SKM-1 (cell line): Measurements from ENCODE around the gene LRIF1.
"Not testable (repeated sequence)": the region's sequence is repeated elsewhere in the genome, so short reads cannot be mapped to it uniquely, and the experiment has no call there.

Experiments
- DNase-seq: peaks from one replicate; lab custom pipeline; 2025; ENCODE audit not compliant: unreplicated experiment; lab: John Stamatoyannopoulos, UW

LRIF1 gene, protein sequence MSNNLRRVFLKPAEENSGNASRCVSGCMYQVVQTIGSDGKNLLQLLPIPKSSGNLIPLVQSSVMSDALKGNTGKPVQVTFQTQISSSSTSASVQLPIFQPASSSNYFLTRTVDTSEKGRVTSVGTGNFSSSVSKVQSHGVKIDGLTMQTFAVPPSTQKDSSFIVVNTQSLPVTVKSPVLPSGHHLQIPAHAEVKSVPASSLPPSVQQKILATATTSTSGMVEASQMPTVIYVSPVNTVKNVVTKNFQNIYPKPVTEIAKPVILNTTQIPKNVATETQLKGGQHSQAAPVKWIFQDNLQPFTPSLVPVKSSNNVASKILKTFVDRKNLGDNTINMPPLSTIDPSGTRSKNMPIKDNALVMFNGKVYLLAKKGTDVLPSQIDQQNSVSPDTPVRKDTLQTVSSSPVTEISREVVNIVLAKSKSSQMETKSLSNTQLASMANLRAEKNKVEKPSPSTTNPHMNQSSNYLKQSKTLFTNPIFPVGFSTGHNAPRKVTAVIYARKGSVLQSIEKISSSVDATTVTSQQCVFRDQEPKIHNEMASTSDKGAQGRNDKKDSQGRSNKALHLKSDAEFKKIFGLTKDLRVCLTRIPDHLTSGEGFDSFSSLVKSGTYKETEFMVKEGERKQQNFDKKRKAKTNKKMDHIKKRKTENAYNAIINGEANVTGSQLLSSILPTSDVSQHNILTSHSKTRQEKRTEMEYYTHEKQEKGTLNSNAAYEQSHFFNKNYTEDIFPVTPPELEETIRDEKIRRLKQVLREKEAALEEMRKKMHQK

DNA sequence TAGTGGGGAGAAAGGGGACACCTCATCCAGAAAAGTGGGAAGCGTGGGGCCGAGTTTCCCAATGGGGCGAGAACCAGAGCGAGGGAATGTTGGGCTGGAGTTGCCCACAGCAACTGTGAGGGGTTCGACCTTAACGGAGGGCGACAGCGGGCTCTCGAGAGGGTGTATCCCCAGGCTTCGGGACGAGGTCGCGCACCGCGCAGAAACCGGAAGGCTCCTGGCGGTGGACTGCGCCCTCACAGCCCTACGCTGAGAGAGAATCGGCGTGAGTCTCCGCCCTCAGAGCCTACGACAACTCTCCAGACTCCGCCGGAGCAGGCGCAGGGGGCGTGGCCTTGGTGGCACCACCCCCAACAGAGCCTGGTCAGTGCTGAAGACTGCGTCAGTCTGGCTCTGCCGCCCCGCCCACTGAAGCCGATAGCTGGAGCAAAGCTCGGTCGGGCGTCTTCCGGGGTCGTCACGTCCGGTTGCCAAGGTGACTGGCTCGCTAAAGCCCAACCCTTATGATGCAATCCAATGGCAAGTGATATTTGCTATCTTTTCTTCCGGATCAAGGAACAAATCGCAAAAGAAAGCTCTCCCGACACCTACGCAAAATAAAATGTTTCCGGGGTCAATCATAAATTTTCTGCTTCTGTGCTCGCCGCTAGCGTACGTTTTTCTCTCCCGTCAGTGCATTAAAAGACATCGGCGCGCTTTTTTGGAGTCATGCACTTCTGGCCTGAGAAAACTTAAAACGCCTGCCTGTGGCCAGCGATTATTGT, at the start of gene LRIF1:
TSS of gene LRIF1 (minus strand) at position 232 of the 764 bp plus-strand sequence. CDS start 234 bp downstream, outside the sequence.
- peak; percentile 90 for DNase-seq

DNA sequence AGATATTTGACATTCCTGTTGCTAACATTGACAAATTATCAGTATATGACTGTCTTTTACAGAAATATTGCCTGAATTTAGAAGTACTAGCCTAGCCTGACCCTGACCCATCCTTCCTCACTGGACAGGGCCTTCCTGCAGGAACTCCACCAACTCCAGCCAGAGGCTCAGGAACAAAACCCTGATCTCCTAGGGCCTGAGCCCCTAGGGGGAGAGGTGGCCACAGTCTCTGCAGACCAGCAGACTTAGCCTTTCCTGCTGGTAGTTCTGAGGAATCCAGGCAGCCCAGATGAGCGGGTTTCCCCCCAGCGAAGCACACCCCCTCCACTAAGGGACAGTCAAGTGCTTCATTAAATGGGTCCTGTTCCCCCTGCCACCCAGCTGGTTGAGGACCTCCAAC, 44.3 kb upstream of the LRIF1 start:
- DNase-seq = no peak

DNA sequence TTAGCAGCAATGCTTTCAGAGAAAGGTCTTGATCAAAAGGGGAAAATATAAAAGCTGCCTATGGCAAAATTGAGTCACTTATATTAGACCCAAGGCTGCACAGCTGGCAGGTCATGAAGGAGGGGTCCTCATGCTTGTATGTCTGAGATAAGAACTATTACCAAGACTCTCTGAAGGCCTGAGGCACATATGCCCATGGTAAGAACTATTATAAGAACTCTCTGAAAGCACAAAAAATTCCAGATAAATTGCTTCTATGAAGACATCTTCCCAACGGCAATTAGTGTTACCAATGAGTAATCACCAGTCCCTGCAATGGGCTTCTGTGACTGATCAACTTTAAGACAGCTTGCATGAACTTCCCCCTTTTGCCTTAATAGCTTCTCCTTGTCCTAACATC, 42.8 kb upstream of the LRIF1 start:
- DNase-seq = no peak

DNA sequence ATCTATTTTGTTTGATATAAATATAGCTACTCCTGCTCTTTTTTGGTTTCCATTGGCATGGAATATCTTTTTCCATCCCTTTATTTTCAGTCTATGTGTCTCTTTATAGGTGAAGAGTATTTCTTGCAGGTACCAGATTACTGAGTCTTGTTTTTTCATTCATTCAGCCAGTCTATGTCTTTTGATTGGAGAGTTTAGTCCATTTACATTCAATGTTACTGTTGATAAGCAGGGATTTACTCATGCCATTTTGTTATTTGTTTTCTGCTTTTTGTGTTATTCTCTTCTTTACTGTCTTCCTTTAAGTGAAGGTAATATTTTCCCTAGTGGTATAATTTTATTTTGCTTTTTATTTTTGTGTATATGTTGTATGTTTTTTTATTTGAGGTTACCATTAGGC, 35.9 kb upstream of the LRIF1 start:
- not testable (repeated sequence) for DNase-seq

DNA sequence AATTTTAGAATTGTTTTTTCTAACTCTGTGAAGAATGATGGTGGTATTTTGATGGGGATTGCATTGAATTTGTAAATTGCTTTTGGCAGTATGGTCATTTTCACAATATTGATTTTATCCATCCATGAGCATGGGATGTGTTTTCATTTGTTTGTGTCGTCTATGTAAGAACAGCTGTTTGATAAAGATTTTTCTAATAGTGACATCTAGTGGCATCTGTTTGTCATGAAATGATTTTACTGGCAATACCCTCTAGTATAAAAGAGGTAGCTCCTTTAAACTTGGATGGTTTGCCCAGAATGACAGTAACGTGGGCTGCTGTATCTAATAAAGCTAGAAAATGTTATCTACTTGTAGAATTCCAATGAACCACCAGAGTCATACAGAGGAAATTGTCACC, 28.6 kb upstream of the LRIF1 start:
- DNase-seq = peak; percentile 2

DNA sequence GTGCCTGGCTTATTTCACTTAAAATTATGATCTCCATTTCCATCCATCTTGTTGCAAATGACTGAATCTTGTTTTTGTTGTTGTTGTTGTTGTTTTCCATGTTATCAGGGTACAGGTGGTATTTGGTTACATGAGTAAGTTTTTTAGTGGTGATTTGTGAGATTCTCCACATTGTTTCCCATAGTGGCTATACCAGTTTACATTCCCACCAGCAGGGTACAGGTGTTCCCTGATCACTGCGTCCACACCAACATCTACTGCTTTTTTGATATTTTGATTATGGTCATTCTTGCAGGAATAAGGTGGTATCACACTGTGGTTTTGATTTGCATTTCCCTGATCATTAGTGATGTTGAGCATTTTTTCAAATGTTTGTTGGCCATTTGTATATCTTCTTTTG, 27.6 kb upstream of the LRIF1 start:
- DNase-seq = not testable (repeated sequence)

DNA sequence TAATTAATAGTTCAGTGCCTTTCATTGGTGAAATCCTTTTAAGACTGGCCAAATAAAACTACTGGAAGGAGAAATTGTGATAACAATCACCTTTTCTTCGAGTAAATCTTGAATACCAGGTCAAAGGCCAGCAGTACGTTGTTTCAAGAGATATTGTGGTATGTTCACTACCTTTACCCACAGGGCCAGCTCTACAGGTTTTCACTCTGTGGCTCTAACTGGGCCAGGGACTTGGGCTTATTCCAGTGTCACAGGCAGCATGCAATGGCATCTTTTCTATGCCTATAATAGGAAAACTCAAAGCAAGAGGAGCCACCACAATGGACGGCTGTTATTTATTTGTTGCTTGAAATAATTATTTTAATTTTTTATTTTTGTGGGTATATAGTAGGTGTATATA, 26.8 kb upstream of the LRIF1 start:
- no peak for DNase-seq

DNA sequence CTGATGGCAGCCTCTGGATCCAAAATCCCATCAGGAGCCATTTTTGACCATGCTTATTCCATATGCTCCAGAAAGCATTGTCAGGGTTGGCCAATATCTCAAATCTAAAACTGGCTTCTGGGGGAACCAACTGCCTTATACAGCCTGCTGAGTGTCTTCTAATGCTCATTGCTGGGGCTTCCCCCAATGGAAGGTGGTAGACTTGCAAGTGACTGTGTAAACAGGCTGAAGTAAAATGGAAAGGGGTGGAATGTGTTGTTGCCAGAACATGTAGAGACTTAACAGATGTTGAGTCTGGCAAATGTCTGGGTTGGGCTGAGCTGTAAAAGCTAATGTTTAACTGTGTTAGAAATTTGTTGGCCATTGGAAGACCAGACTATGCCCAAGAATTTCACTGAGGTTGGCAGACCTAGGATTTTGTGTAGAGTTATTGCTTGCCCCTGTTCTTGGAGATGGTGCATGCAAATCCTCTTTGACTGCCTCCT, 22.7 kb upstream of the LRIF1 start:
- no peak for DNase-seq

DNA sequence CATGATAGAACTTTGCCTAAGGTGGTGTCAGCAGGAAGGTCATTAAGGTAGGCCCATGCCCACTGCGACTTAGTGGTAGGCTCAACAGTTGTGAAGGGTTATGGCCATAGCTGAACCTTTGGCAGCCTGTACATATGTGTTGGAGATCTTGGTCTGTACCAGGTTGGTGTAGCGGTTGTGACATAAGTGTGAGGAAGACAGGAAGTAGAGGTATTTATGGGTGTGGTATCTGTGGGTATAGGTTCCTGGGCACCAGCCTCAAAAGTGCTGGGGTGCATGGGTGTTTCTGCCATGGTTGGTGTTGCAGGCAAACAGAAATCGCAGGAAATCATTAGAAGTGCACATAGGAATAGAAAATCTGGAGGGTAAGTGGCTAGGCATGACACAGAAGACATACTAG, 18.6 kb upstream of the LRIF1 start:
- no peak for DNase-seq

DNA sequence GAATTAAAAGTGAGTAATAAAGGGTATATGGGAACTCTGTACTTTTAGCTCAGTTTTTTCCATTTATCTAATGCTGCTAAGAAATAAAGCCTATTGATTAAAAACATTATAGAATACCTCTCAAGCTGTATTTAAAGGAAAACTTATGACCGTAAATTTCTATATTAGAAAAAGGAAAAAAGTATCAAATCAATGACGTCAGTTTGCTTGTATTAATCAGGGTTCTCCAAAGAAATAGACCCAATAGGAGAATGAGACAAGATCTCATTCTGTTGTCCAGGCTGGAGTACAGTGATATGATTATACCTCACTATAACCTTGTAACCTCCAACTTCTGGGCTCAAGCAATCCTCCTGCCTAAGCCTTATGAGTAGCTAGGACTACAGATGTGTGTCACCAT, 15.4 kb upstream of the LRIF1 start:
- no peak for DNase-seq

DNA sequence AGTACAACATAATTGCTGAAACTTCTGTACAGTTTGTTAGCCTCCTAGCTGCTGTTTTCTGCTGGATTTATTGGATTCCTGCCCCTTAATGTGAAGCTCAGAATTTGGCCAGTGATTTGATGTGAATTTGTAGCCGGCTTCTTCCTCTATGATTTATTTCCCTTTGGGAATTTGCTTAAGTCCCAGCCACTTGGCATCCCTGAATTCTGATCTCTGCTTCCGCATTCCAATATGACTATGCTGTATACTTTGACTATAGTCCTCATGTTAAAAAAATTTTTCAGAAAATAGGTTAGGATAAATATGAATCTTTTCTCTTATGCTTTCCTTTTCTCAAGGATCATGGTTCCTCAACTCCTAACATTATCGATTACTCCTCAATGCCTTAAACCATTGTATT, 12.4 kb upstream of the LRIF1 start:
- DNase-seq = no peak

DNA sequence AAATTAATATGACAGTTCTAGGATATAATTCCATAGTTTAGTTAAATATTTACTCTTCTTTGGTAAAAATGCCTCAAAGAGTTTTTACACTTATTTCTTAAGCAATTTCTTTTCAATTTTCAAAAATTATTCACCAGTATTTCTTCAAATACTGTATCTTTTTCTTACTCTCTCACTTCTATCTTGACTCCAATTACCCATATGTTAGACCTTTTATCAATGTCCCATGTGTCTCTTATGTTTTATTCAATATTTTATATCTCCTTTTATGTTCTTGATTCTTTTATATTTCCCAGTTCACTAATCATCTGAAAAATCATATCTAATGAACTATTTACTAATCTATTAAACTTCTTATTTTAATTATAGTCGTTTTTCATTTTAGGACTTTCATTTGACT, 11.5 kb upstream of the LRIF1 start:
- no peak for DNase-seq

DNA sequence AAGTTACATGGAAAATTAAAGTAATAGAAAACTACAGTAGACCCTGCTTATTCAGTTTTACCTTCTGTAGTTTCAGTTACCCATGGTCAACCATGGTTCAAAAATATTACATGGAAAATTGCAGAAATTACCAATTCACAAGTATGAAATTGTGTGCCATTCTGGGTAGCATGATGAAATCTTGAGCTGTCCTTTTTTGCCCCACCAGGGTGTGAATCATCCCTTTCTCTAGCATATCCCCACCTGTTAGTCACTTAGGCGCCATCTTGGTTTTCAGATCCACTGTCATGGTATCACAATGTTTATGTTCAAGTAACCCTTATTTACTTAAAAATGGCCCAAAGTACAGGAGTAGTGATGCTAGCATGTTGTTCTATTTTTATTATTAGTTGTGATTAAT, 3.5 kb upstream of the LRIF1 start:
- DNase-seq = no peak

DNA sequence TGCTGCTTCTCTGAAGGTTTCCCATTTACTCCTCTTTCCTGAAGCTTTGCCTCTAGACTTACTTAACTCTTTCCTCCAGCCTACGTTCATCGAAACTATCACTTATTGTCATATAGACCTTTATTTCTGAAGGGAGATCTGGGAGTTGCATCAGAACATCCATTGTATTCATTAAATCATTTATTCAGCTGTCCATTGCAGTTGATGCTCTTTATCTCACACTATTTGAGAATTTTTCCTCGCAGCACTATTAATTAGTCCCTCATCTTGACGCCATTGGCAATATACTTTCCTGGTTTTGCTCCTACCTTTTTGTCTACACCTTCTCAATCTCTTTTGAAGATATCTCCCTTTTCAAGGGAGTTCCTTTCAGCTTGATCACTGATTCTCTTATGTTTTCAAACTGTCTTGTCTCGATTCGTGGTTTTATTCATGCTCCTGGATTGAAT, 757 bp upstream of the LRIF1 start:
- DNase-seq = no peak

DNA sequence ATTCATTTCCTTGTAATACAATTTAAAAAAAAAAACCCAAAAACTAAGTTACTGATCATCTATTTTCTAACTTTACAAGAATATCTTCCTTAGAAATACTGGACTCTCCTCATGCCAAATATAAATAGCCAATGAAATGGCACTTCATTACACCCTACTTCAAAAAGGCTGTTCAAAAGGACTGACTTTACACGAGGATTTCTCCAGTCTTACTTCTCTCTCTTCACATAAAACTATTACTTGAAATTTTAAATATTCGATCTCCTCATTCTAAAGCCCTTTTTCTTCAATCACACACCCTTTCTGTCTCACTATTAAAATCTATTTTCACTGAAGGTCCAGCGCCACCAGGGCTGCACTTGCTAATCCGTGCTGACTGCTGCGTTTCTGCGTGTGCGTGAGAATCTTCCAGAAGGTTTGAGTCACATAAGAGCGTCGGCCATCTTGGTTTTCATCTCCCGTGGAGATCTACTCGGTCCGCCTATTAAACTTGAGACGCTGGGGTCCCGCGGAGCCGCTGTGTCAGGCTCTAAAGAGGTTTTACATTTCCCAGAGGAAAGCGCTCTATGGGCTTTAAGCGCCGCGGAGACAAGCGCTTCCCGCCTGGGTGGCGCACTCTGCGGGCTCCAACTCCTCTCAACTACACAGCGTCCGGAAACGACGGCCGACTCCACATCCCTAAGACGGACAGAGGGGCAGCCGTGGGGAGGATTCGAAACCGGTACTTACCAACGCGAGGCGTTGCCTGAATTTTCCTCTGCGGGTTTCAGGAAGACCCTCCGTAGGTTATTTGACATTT, 631 bp downstream of the LRIF1 start:
- DNase-seq = no peak

DNA sequence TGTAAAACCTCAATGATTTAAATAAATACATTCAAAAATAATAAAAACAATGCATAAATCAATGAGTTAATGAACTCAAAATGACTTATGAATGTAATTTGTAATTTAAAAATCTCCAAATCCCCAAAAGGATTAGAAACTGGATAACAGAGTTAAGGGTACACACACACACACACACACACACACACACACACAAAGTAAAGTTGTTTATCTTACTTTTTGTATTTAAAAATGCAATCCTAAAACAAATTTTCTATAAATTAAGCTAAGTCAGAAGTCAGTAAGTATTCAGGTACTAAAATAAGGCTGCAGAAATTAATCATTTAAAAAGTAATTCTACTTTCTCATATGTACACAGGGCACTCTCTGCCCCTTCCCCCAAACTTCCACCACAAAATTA, 1.8 kb downstream of the LRIF1 start:
- DNase-seq = no peak

DNA sequence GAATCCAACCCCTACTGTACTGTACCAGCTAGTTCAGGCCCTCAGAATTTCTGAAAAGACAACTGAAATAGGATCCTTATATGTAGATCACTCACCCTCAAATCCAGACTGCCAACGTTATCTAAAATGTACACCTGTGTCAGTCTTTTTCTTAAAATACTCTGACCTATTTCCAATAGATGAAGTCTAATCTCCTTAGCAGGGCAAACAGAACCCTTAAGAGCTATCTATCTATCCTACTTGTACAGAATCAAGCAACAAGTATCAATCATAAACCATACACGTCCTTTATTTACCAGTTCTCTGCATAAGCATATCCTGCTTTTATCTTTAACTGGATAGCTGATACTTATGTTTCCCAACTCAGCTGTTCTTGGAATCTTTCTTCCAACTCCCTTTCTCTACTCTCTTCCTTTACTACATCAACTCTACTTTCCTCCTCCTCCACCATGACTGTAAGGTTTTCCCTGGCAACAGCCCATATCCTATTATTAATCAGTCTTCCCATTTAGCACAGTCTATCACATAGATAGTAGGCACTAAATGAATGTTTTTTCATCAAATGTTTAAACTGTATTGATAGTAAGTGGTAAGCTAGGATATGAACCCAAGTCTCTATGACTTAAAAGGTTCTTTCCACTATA, 2.8 kb downstream of the LRIF1 start:
- DNase-seq = no peak

DNA sequence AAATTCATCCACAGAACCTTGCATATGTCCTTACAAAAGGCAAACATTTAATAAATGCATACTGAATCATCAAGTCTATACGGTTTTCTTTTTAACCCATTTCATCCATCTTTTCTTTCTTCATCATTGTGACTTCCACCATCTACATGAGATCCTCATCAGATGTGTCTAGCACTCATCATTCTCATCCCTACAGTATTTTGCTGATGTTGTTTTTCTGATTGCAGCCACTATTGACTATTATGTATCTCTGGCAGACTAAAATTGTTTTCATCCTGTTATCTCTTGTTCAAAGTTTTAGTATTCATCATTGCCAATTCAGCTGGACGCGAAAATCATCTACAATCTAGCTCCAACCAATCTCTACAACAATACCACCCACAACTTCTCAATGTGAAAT, 5.9 kb downstream of the LRIF1 start:
- DNase-seq = no peak

DNA sequence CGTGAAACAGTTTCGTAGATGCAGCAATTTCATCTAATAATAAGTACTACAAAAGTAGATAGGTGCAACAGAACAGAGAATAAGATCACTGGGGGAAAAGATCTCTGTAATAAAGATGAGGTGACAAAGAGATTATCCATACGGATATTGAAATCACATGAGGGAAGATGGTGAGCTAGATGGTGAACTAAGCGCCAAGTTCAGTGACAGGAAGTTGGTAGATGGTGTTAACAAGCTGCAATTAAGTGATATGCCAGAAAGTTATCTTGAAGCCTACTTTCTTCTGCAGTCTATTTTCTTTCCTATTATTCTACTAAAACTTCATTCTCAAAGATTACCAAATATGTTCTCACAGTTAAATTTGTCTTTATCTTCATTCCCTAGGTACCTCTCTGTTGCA, 7.1 kb downstream of the LRIF1 start:
- DNase-seq = no peak

DNA sequence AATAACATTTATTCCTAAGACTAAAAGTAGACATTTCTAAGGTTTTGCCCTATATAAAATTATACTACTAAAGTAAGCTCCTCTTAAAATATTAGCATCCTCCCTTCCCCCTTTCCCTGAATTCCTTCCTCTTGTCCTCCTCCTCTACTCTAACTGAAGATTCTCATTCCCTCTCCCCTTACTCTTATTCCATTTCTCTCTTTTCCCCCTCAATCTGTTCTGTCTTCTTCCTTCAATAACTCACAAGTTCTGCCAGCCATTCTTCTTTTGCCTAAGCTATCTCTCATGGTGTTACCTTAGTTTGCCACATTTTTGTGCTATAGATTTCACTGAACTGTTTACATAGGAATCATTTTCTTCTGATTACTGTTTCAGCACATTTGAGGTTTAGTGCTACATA, 10.7 kb downstream of the LRIF1 start:
- DNase-seq = no peak
